ENCODE measurements around the gene PDE4B. TPM values are rescaled to one million over a fixed set of nuclear protein-coding genes. Genes with fewer than 3 reads are reported as not detected.

PDE4B gene
- total RNA-seq, 2 donors from 2014 or later, result 1.6 to 12.2 TPM

GRCh38 chr1:66262208-66262963 is 469.7 kb downstream of the PDE4B start:
- Histone ChIP-seq H3K27ac (no peak overlapping the region), H3K4me1 (no peaks in the 10 kb centered on the region), H3K27me3 (no peaks in the 10 kb centered on the region), H3K4me3 (no peak overlapping the region), H3K36me3 (replicated peaks in 1 of 2; ENCODE audit: insufficient read depth in 1 of 2, low read depth in 2 of 2) (no peaks in the 10 kb centered on the region), H3K9me3 (no peaks in the 10 kb centered on the region)
- intact Hi-C loops (cut with DNase I), result no loop called here
- no peak for TF ChIP-seq CTCF (IDR thresholded peaks at IDR 0.05)
- TF ChIP-seq POLR2A (IDR thresholded peaks at IDR 0.05), result no peak
- ATAC-seq, result no peak
- WGBS, 2 donors, result 69 to 74% methylated on average over 6 of the region's 6 CpGs
- no peak for DNase-seq

DNA sequence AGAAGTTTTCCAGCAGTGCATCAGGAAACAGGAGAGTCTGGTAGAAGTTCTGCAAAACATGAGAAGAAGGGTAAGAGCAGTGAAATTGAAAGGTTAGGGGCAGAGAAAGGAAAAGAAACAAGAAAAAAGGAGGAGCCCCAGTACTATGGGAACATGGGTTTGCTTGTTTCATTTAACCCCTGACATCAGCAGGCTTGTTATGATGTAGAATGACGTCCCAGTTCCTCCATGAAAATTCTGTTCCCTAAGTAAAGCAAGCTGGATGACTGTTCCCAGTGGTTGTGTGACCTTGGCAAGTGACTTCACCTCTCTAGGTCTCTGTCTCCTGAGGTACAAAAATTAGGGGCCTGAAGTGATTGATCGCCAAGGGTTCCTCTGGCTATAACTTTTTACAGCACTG is 472.6 kb downstream of the PDE4B start:
- H3K4me1 ChIP-seq, result no peaks in the 10 kb centered on the region
- DNase-seq (no peak), ATAC-seq (no peak)
- no peak overlapping the region for H3K27ac ChIP-seq
- no peaks in the 10 kb centered on the region for H3K36me3 ChIP-seq (replicated peaks in 1 of 2; ENCODE audit: insufficient read depth in 1 of 2, low read depth in 2 of 2)
- no peaks in the 10 kb centered on the region for H3K9me3 ChIP-seq
- WGBS, 2 donors, result 82 to 86% methylated on average over 2 of the region's 2 CpGs
- intact Hi-C loops (cut with DNase I), result no loop called here
- H3K4me3 ChIP-seq, result no peak overlapping the region
- TF ChIP-seq POLR2A (IDR thresholded peaks at IDR 0.05) (no peak), CTCF (IDR thresholded peaks at IDR 0.05) (no peak)
- H3K27me3 ChIP-seq, result no peaks in the 10 kb centered on the region

- Histone ChIP-seq H3K4me3 (no peak overlapping the region), H3K36me3 (replicated peaks in 1 of 2; ENCODE audit: insufficient read depth in 1 of 2, low read depth in 2 of 2) (no peaks in the 10 kb centered on the region), H3K27me3 (no peaks in the 10 kb centered on the region), H3K4me1 (no peaks in the 10 kb centered on the region), H3K27ac (no peak overlapping the region), H3K9me3 (no peaks in the 10 kb centered on the region)
- TF ChIP-seq POLR2A (IDR thresholded peaks at IDR 0.05), result no peak
- no peak for TF ChIP-seq CTCF (IDR thresholded peaks at IDR 0.05)
- DNase-seq (no peak), ATAC-seq (no peak)
- intact Hi-C loops (cut with DNase I), result no loop called here
- 66 to 74% methylated on average over 3 of the region's 3 CpGs for WGBS, 2 donors
These were observed 473.1 kb downstream of the PDE4B start for GRCh38 chr1:66265796-66266195.

- Histone ChIP-seq H3K27ac (no peak overlapping the region), H3K36me3 (replicated peaks in 1 of 2; ENCODE audit: insufficient read depth in 1 of 2, low read depth in 2 of 2) (no peaks in the 10 kb centered on the region), H3K9me3 (no peaks in the 10 kb centered on the region), H3K4me3 (no peak overlapping the region), H3K4me1 (no peaks in the 10 kb centered on the region), H3K27me3 (no peaks in the 10 kb centered on the region)
- DNase-seq, result no peak
- WGBS, 2 donors, result 56 to 68% methylated on average over 6 of the region's 6 CpGs
- intact Hi-C loops (cut with DNase I), result no loop called here
- no peak for ATAC-seq
- TF ChIP-seq POLR2A (IDR thresholded peaks at IDR 0.05), result no peak
These were observed 473.7 kb downstream of the PDE4B start for GRCh38 chr1:66266350-66266749.

DNA sequence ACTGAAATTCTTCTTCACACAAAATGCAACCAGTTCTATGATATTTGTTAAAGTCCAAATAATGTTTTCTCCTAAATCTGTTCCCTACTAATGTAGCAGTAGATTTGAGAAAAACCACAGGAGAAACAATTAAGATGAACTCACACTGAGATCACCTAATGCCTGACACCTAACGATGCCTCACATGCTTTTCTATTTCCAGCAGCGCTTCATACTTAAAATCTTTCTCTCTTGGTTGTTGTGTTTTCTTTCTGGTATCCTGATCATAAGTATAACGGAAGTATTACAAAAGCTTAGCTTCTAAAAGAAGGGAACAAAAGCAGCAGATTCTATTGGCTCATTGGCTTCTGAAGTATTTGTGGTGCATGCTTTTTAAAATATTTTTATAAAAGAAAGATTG is 474.1 kb downstream of the PDE4B start:
- H3K4me3 ChIP-seq, result no peak overlapping the region
- WGBS, 2 donors, result 74 to 85% methylated on average over 3 of the region's 3 CpGs
- ATAC-seq (no peak), DNase-seq (no peak)
- H3K27me3 ChIP-seq, result no peaks in the 10 kb centered on the region
- no peak for TF ChIP-seq POLR2A (IDR thresholded peaks at IDR 0.05)
- TF ChIP-seq CTCF (IDR thresholded peaks at IDR 0.05), result no peak
- H3K27ac ChIP-seq, result no peak overlapping the region
- intact Hi-C loops (cut with DNase I), result no loop called here
- H3K9me3 ChIP-seq, result no peaks in the 10 kb centered on the region
- H3K36me3 ChIP-seq (replicated peaks in 1 of 2; ENCODE audit: insufficient read depth in 1 of 2, low read depth in 2 of 2), result no peaks in the 10 kb centered on the region
- peaks cover 3% of the 10 kb centered on the region for H3K4me1 ChIP-seq

All from body of pancreas (tissue), 4 donors.